GM19035 (cell line): ENCODE data around the gene ZNF746.

Experiments
- ATAC-seq: cut with Tn5 transposase; IDR thresholded peaks from one replicate; pipeline ENCODE4 v1.9.1; 2021; ENCODE audit not compliant: unreplicated experiment

The ZNF746 gene

GRCh38 chr7:149430192-149430591 is 67.4 kb downstream of the ZNF746 start:
- no peak for ATAC-seq

DNA sequence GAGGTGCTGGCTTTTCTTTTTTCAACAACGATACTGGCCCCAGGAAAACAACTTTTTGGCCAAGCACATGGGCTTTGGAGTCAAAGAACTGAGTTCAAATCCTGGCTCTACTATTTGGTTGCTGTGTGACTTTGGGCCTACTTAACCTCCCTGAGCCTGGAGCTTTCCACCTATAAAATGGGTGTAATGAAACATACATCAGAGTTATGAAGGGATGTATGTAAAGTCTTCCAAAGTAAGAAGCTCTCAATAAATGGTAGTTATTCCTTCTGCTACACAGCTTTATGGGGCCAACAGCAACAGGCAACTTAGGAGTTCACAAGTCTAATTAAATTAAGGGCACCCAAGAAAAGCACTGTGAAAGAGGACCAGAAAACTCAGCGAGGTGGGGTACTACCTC is 69.7 kb downstream of the ZNF746 start:
- no peak for ATAC-seq

DNA sequence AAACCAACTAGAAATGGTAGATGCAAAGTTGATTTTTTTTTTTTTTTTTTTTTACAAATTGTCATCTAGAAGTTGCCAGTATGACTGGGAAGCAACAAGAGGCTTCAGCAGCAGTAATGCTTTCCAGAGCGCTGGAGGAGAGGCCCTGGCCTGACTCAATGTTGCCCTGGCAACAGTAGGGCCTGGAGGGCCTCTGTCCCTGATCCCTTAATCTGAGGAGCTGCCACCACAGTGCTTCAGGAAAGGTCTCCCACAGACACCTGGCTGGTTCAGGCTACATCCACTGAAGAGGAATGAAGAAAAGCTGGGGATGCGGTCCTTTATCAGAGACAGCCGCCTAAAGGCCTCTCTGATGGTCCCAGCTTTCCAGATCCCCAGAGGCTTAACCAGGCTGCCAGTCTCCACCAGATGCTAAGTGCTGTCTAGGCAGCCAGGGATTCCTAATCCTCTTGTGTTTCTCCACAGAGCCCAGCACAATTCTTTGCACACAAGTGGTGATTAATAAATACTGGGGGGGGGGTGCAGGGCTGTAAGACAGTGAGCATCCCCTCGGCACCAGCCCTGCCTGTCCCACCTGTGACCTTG is 70.4 kb downstream of the ZNF746 start:
- no peak for ATAC-seq

GRCh38 chr7:149423449-149424110 is 74.0 kb downstream of the ZNF746 start:
- no peak for ATAC-seq

DNA sequence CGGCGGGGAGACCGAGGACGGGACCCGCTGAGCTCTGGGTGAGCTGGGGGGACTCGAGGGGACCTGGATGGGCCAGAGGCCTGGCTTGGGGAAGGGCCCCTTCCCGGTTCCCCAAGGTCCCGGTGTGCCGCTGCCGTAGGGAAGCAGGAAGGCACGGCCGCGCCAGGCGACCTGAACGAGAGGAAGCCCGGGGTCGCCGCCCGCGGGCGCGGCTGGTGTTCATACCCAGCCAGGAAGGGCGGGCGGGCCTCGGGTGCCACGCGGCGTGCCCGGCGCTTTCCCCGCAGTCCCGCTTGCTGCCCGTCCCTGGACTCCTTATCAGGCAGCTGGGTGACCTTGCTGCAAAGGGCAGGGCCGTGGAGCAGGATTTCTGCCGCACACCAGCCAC is 74.7 kb downstream of the ZNF746 start:
- ATAC-seq: no peak
